Hematopoietic multipotent progenitor cell (in vitro differentiated cells): Measurements from ENCODE around the gene SH3GL1. TPM values are rescaled to one million over a fixed set of nuclear protein-coding genes. Genes with fewer than 3 reads are reported as not detected.
A peak's percentile ranks its signal among the peaks of the same experiment; 100 is the strongest.
"Not testable (repeated sequence)": the region's sequence is repeated elsewhere in the genome, so short reads cannot be mapped to it uniquely, and the experiment has no call there.

Source experiments
- DNase-seq, 3 donors: peaks; one replicate each; pipeline ENCODE4 v3.0.0-alpha.2; 2011 to 2015; ENCODE audit warnings: low read depth in 2 of 3, low spot score in 2 of 3
- total RNA-seq: library from RNA; depleted of rRNA; stranded (reverse); fragments of >200 nt; gene quantifications from one replicate; pipeline ENCODE4 v1.2.3, GENCODE V29; 2012

SH3GL1 gene
- total RNA-seq, 1 donor: 25.9 TPM

DNA sequence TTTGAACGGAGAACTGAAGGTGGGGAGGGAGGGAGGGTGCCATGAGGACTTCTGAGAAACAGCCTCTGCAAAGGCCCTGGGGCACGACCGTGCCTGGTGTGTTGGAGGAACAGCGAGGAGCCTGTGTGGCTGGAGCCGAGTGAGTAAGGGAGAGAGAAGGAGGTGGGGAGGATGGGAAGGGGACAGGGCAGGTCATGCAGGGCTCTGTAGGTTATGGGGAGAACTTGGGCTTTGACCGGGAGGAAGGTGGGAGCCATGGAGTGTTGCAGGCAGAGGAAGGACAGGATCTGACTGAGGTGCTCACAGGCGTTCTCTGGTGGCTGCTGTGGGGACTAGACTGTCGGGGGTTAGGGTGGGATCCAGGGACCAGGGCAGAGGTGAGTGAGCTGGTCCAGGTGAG lies 50.2 kb downstream of the SH3GL1 start:
- no peak for DNase-seq

DNA sequence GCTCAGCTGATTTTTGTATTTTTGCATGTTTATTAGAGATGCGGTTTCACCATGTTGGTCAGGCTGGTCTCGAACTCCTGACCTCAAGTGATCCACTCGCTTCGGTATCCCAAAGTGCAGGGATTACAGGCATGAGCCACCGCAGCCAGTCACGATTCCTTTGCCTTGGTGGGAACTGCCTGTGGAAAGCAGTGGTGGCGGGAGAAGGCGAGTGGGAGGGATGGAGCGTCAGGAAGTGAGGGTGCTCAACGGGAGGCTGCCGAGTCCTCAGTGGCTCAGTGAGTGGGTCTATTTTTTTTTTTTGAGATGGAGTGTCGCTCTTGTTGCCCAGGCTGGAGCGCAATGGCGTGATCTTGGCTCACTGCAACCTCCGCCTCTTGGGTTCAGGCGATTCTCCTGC lies 51.1 kb downstream of the SH3GL1 start:
- DNase-seq: not testable (repeated sequence)

DNA sequence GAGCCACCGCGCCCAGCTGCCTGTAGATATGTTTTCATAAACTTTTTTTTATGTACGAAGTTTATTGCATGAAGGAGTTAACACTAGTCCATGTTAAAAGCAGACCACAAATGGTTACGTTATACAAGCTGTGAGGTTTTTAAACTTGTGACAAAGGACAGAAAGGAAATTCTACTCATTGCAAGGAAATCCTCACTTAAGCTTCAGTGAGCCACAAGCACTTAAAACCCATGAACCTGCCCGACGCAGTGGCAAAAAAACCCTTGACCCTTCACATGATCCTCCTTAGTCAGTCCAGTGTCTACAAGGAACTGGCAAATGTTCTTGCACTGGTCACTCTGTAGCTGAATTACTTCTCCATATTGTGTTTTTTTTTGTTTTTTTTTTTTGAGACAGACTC lies 52.8 kb downstream of the SH3GL1 start:
- peak in 2 of 3 donors; percentile 40 to 66 for DNase-seq

DNA sequence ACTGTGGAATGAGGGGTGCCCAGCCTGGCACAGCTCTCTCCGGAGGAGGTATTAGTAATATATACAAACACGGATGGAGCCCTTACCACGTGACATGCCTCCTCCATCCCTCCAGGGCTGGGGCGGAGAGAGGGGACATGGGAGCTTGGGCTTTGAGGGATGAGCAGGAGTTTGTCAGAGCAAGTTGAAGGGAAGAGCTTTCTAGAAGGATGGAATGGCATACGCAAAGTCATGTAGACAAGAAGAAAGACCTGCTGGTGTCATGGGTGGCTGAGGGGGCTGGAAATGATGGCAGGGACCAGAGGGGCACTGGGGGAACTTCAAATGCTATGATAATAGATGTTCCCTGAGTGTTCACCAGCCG lies 54.3 kb downstream of the SH3GL1 start:
- no peak for DNase-seq

DNA sequence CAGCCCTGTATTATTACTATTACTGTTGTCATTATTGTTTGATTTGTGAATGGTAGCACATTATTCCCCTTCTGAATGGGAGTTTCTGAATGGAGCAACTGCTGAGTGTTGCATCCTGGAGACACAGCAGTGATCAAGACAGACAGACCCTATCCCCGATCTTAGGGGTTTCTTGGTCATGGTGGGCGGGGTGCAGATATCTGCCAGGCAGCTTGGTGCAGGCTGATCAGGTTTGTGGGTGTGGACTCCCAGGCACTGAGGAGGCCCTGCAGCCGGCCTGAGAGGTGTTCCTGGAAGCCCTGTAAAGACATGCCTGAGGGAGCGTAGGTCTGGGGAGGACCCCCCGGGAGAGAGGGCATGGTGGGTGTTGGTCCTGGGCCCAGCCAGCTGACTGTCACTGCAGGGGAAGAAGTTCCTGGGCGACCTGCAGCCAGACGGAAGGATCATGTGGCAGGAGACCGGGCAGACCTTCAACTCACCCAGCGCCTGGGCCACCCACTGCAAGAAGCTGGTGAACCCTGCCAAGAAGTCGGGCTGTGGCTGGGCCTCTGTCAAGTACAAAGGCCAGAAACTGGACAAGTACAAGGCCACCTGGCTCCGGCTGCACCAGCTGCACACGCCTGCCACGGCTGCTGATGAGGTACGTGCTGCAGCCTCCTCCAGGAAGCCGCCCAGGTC lies 54.9 kb downstream of the SH3GL1 start:
- no peak for DNase-seq

DNA sequence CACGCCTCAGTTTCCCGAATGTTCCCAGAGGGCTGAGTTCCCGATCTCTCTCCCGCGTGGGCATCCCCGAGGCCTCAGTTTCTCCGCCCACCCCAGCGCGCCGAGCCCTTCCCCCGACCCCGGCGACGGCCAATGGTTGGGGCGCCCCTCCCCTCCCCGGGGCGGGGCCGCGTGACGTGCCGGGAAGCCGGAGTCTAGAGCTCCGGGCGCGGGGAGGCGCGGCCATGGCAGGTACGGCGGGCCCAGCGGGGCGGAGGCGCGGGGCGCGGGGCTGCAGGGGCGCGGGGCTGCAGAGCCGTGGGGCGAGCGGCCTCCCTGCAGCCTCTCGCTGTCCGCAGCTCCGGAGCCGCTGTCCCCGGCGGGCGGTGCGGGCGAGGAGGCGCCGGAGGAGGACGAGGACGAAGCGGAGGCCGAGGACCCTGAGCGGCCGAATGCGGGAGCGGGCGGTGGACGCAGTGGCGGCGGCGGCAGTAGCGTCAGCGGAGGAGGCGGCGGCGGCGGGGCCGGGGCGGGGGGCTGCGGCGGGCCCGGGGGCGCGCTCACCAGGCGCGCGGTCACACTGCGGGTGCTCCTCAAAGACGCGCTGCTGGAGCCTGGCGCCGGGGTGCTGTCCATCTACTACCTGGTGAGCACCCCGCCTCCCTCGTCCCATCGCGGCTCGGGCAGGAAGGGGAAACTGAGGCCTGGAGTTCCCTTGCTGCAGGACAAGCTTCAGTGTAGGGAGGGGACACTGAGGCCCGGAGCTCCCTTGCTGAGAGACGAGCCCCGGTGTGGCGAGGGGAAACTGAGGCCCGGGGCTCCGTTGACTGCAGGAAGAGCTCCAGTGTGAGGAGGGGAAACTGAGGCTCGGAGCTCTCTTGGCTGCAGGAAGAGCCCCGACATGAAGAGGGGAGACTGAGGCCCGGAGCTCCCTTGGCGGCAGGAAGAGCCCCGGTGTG lies 56.7 kb downstream of the SH3GL1 start, which contains the start of gene MPND:
Gene MPND, plus strand, starts transcription at position 193 of the 938 bp plus-strand sequence. Its CDS starts 32 bp downstream, at position 225.
- peak; percentile 80 to 92 (median 85) for DNase-seq

DNA sequence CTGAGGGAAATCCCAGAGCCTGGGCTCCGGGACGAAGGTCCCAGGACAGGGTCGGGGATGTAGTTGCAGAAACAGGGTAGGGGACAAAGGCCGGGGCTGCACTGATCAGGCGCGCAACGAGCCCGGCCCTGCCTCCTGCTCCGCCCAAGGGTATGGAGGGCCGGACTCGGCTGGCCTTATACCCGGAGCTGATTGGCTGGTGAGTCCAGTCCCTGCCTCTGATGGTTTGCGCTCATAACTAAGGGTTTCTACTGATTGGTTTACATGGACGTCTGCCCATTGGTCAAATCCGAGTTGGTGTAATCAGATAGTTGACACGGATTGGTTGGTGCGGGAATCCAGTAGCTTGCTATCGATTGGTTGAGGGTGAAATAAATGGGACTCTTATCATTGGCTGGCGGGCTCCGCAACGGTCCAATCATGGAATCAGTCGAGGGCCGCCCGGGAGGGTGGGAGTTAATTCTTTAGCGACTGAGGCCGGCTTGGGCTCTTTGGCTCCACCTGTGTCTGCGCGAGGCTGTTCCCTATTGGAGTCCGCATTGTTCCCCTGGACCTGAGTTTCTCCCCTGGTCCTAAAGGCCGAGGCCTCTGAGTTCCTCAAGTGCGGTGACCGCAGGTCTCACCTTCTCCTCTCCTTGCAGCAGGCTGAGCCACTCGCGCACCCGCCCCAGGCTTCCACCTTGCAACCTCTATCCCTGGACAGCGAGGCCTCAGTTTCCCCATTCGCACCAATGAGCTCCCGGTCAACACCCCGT lies 57.6 kb downstream of the SH3GL1 start:
- DNase-seq: peak; percentile 84 to 100 (median 99)

DNA sequence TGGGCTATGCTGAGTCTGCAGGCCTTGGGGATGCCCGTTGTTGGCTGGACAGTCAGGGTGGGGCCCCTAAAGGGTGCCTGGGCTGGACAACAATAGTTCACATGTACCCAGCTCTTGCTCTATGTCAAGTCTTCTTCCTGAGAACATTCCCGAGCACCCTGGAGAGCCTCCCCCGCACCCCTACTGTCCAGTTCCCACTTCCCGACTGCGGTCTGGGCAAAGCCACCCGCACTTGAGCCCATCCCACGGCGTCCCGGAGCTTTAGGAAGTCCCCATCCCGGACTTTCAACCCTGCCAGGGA lies 58.1 kb downstream of the SH3GL1 start:
- no peak for DNase-seq

DNA sequence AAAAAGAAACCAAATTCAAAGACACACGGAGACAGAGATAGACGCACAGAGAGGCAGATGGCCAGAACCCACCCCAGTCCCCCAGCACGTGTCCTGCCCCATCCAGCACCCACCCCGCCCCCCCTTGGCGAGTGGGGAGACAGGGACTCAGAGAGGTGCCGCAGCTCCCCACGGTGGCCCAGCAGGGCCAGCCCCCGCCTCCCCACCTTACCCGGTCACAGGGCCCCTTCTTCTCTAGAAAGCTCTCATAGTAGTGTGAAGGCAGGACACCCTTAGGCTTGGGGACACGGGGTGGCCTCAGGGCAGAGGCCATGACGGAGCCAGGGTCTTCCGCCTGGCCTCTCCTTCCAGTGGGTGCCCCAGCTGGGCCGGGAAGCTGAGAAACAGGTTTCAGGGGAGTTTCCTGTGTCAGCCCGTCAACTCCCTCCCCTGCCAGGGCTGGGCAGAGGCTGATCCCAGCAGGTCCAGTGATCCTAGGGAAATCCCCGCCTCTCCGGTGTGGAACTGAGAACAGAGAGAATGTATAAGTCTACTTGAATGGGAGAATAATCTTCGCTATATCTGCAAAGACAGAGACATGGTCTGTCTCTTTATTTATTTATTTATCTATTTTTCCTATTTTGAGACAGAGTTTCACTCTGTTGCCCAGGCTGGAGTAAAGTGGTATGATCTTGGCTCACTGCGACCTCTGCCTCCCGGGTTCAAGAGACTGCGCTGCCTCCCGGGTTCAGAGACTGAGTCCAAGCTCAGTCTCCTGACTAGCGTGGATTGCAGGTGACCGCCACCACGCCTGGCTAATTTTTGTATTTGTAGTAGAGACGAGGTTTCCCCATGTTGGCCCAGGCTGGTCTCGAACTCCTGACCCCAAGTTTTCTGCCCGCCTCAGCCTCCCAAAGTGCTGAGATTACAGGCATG lies 61.6 kb downstream of the SH3GL1 start, which contains the start of gene STAP2:
Gene STAP2, minus strand, starts transcription at position 387 of the 915 bp plus-strand sequence. Its CDS starts 74 bp downstream, at position 313.
- DNase-seq: no peak

DNA sequence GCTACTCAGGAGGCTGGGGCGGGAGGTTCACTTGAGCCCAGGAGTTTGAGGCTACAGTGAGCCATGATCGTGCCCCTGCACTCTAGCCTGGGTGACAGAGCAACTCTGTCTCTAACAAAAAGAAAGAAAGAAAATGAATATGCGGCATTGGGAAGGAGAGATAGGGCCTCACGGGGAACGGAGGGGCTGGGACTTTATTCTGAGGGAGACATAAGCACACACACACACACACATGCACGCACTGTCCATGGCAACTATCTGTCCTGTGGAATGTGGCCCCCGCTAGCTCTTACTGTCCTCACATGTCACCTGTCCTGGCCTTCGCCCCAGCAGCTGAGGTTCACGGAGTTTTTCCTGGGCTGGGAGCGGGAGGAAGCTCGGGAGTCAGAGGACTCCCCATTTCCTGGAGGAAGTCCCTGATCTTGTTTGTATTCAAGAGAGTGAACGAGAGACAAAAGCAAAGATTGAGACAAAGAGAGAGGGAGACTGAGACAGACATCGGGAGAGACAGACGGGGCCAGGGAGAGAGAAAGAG lies 62.4 kb downstream of the SH3GL1 start:
- DNase-seq: peak in 2 of 3 donors; percentile 22 to 38

DNA sequence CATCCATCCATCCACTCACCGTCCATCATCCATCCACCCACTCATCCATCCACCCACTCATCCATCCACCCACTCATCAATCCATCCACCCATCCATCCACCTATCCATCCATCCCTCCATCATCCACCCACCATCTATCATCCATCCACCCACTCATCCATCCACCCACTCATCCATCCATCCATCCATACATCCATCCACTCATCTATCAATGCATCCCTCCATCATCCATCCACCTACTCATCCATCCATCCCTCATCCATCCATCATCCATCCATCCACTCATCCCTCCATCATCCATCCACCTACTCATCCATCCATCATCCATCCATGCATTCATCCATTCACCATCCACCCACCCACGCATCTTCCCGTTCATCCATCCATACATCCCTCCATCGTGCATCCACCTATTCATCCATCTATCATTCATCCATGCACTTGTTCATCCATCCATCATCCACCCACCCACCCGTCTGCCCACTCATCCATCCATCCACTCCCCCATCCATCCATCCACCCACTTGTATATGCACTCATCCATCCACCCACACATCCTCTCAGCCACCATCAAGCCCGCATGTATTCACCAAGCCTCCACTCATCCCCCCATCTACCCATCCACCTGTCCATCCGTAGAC lies 65.3 kb downstream of the SH3GL1 start:
- no peak for DNase-seq

DNA sequence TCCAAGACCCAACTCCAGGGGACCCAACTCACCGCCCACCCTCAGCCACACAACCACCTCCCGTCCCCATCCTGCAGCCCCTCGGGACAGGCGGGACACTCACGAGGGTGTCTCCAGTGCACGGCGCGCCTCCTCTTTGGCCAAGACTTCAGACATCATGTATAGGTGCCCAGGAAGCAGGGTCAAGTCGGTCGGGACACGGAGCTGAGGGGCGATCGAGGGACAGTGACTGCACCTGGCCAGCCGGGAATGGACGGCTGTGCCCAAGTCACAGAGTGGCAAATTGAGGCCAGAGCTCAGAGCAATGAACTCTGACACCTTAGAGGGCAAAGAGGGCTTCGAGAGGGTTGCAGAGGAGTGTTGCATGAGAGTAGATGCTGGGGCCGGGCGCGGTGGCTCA lies 70.5 kb downstream of the SH3GL1 start:
- DNase-seq: no peak

DNA sequence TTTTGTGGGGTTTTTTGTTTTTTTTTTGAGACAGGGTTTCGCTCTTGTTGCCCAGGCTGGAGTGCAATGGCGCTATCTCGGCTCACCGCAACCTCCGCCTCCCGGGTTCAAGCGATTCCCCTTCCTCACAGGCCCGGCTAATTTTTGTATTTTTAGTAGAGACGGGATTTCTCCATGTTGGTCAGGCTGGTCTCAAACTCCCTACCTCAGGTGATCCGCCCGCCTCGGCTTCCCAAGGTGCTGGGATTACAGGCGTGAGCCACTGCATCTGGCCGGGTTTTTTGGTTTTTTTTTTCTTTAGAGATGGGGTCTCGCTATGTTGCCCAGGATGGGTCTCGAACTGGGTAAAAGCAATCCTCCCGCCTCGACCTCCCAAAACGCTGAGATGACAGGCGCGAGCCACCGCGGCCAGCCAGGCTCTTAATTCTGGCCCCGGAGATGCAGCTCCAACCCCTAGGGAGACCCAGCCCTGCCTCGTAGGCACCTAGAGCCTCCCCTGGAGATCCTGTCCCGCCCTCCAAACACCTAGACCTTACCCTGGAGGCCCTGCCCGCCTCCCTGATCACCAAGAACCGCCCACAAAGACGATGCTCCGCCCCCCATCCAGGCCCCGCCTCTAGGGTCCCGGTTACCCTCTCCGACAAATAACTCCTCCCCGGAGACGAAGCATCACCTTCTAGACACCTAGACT lies 71.2 kb downstream of the SH3GL1 start:
- DNase-seq: not testable (repeated sequence)

DNA sequence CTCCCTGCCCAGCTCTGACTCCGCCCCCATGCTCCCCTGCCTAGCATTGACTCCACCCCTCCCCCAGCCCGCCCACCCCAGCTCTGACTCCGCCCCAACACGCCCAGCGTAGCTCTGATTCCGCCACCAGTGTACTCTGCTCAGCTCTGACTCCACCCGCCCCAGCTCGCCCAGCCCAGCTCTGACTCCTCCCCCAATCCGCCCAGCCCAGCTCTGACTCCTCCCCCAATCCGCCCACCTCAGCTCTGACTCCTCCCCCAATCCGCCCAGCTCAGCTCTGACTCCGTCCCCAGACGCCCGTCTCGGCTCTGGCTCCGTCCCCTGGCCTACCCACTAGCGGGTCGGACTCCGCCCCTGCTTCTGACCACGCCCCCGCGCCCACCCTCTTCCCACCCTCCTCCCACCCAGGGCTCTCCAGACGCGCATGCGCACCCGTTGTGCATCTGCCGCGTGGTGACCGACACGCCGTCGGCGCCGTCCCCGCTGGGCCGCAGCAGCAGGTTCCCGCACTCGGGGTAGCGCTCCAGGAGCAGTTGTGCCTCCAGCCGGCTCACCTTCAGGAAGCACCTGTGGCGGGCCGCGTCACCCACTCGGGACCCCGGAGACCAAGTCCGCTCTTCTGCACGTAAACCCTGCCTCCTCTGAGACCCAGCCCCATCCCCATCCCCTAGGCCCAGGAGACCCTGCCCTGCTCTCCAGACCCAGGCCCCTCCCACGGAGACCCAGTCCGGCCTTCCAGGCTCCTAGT lies 71.9 kb downstream of the SH3GL1 start:
- peak; percentile 87 to 95 (median 92) for DNase-seq

DNA sequence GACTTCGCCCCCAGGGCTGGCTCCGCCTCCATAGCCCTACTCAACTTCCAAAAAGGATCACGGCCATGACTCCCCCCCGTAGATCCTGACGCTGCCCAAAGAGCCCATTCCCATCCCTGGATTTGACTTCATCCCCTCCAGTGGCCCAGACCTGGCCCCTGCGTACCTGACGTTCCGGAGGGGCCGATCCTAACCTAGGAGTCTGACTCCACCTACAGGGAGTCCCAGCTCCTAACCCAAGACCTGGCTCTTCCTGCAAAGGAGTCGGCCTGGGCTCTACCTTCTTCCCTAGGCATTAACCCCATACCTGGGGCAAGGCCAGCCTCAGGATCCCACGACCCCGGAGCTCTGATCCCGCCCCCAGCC lies 72.5 kb downstream of the SH3GL1 start:
- DNase-seq: no peak

DNA sequence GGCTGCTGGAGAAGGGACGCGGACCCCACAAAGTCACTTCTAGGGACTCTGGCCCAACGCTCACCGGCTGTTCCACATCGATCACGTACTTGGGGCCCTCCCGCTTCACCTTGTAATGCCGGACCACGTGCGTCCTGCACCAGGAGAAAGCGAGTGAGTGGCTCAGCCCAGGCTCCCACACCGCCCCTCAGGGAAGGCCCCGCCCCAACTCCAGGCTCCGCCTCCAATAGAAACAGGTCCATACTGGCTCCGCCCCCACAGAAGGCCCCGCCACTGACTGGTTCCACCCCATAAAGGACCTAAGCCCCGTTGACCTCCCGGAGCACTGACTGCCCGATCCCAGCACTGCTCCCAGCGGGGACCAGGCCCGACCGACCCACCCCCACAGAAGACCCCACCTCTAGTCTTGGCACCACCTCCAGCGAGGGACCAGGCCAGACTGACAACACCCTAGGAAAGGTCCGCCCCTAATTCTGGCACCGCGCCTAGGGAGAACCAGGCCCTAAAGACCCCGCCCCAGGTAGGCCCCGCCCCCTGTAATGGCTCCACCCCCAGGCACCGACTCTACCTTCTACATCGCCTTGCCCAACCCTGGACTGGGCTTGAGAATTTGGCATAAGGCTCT lies 73.0 kb downstream of the SH3GL1 start:
- peak in 2 of 3 donors; percentile 67 to 81 for DNase-seq

DNA sequence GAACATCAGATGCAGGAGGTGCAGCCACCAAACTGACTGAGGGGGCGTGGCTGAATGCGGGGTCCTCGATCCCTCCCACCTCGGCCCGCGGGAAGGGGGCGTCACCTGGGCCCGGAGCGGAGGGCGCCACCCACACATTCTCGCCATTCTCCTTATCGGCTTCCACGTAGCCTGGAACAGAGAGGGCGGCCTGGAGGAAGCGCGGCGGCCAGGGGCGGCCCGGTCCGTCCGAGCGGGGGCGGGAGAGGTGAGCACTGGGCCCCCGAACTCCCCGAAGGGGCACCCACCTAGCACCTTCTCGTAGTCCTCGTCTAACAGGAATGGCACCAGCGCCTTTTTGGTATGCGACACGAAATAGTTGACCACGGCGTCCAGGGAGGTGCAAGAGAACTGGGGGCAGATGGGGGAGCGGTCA lies 73.5 kb downstream of the SH3GL1 start:
- peak in 2 of 3 donors; percentile 35 to 56 for DNase-seq
